Measurements from ENCODE around the gene CAMTA1.

The CAMTA1 gene

GRCh38 chr1:6958407-6959030, 173.3 kb downstream of the CAMTA1 start:
- DNase-seq (ENCODE audit: low spot score), result peak; percentile 72

- DNase-seq (ENCODE audit: low spot score), result no peak
These were observed 174.2 kb downstream of the CAMTA1 start for GRCh38 chr1:6959491-6959890.

- no peak for DNase-seq (ENCODE audit: low spot score)
These were observed 175.1 kb downstream of the CAMTA1 start for GRCh38 chr1:6960291-6960811.

GRCh38 chr1:6960860-6961259, 175.6 kb downstream of the CAMTA1 start:
- DNase-seq (ENCODE audit: low spot score), result no peak

- DNase-seq (ENCODE audit: low spot score), result no peak
These were observed 176.0 kb downstream of the CAMTA1 start for GRCh38 chr1:6961289-6961688.

GRCh38 chr1:6961905-6962477, 176.7 kb downstream of the CAMTA1 start:
- DNase-seq (ENCODE audit: low spot score), result no peak

- DNase-seq (ENCODE audit: low spot score), result peak; percentile 98
These were observed 177.3 kb downstream of the CAMTA1 start for GRCh38 chr1:6962478-6962995.

GRCh38 chr1:6962996-6963911, 178.0 kb downstream of the CAMTA1 start:
- no peak for DNase-seq (ENCODE audit: low spot score)

- DNase-seq (ENCODE audit: low spot score), result no peak
These were observed 178.7 kb downstream of the CAMTA1 start for GRCh38 chr1:6963912-6964307.

GRCh38 chr1:6965083-6965934, 180.1 kb downstream of the CAMTA1 start:
- no peak for DNase-seq (ENCODE audit: low spot score)

GRCh38 chr1:6965935-6966241, 180.6 kb downstream of the CAMTA1 start:
- no peak for DNase-seq (ENCODE audit: low spot score)

- no peak for DNase-seq (ENCODE audit: low spot score)
These were observed 181.1 kb downstream of the CAMTA1 start for GRCh38 chr1:6966326-6966725.

GRCh38 chr1:6967431-6968111, 182.3 kb downstream of the CAMTA1 start:
- peak; percentile 46 for DNase-seq (ENCODE audit: low spot score)

- DNase-seq (ENCODE audit: low spot score), result no peak
These were observed 183.9 kb downstream of the CAMTA1 start for GRCh38 chr1:6969106-6969505.

GRCh38 chr1:6969762-6970161, 184.5 kb downstream of the CAMTA1 start:
- DNase-seq (ENCODE audit: low spot score), result no peak

GRCh38 chr1:6970221-6970620, 185.0 kb downstream of the CAMTA1 start:
- no peak for DNase-seq (ENCODE audit: low spot score)

GRCh38 chr1:6971048-6971447, 185.8 kb downstream of the CAMTA1 start:
- DNase-seq (ENCODE audit: low spot score), result no peak

GRCh38 chr1:6971699-6972098, 186.4 kb downstream of the CAMTA1 start:
- no peak for DNase-seq (ENCODE audit: low spot score)

- no peak for DNase-seq (ENCODE audit: low spot score)
These were observed 187.1 kb downstream of the CAMTA1 start for GRCh38 chr1:6972399-6972798.

GRCh38 chr1:6975331-6976043, 190.2 kb downstream of the CAMTA1 start:
- DNase-seq (ENCODE audit: low spot score), result no peak

GRCh38 chr1:6976044-6976375, 190.8 kb downstream of the CAMTA1 start:
- DNase-seq (ENCODE audit: low spot score), result no peak

All from NAMALWA (cell line).